HG03066 (cell line): ENCODE data around the gene OR52E6.

Experiments
- ATAC-seq: cut with Tn5 transposase; IDR thresholded peaks from one replicate; pipeline ENCODE4 v1.9.1; 2021; ENCODE audit warnings: low read depth; ENCODE audit not compliant: unreplicated experiment

The OR52E6 gene

DNA sequence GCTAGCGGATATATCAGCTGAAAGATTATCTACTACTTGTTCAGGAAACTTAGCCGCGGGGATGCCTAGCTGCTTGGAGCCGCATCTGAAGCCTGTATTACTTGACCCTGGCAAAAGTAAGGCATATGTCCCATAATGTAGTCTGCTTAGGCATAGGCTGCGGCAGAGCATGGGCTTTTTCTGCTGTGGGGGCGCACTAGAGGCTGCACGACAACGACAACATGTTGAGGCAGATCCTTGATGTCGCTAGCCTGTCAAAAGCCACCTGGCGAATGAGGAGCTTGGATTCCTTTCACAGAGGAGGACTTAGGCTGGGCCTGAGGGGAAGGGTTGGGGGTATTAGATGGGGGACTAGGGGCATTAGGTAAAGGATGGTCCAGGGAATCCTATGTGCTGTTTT, 34.1 kb downstream of the OR52E6 start:
- ATAC-seq, result no peak

- no peak for ATAC-seq
Observed at GRCh38 chr11:5803982-5804381, 37.7 kb downstream of the OR52E6 start.

- no peak for ATAC-seq
Observed at GRCh38 chr11:5796541-5796940, 45.2 kb downstream of the OR52E6 start.

DNA sequence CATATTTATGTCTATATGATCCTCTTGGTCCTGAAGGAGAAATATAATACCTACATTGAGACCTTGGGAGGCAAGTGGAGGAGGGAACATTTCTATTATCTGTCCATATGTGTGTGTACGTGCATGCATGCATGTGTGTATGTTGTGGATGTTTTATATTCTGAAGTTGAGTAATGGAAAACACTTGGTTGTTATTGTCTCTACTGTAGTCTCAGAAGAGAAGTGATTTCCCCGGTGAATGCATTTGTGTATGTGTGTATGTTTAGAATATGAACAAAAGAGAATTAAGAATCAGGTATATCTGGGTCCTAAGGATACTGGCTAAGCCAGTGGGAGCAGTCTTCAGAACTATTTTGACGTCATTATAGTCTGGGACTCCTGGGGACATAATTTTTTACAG, 50.5 kb downstream of the OR52E6 start, which contains the start of gene OR52N1:
TSS of gene OR52N1 (minus strand) at position 101 of the 400 bp plus-strand sequence. CDS start 2,449 bp downstream, outside the sequence.
- no peak for ATAC-seq
